GM18951 (cell line): Measurements from ENCODE around the gene CETN2.
"Not testable (repeated sequence)": the region's sequence is repeated elsewhere in the genome, so short reads cannot be mapped to it uniquely, and the experiment has no call there.

Experiments
- POLR2A ChIP-seq: IDR thresholded peaks from 4 replicates; pipeline ENCODE4 v1.6.1; 2011; ENCODE audit warnings: mild to moderate bottlenecking; ENCODE audit not compliant: insufficient read length, insufficient read depth; ENCODE audit errors: extremely low read depth
- in situ Hi-C: fragments of 300-500 bp; cut with MboI; formaldehyde crosslinking; loops from one replicate; pipeline ENCODE4 v1.12.0; 2022; ENCODE audit warnings: low sequenced_read_pairs, mixed read lengths, inconsistent platforms; ENCODE audit not compliant: unreplicated experiment

The CETN2 gene

DNA sequence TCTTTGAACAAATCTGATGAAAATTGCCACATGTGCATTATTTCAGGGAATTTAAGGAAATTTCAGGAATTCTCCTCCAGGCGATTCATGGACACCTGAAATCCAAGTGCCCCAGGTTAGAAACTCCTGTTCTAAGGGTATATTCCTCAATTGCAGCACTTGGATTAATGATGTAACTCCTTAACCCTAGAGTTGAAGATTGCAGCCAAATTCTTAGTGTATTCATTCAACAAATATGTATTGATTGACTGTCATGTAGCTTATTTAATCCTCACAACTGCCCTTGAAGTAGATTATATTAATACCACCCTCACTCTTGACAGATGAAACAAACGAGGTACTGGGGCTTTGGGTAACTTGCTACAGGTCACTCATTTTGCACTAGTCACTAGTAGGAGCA lies 11.3 kb downstream of the CETN2 start:
- in situ Hi-C loops, result no loop called here
- no peak for TF ChIP-seq POLR2A

DNA sequence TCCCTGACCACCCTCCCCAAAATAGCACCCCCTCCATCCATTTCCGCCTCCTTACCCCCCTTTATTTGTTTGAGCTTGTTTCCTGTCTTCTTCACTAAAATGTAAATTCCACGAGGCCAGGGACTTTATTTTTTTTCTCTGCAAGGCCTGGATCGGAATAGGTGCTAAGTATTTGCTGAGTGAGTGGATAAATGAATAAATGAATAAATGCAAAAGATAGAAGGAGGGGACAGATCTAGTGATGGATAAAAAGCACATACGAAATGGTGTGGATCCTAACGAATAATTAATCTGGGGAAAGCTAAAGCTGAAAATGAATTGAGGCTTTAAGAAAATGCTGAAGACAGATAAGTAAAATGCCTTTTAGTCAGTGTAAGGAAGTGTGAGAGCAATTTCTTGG lies 12.2 kb downstream of the CETN2 start:
- no peak for TF ChIP-seq POLR2A
- in situ Hi-C loops, result no loop called here

DNA sequence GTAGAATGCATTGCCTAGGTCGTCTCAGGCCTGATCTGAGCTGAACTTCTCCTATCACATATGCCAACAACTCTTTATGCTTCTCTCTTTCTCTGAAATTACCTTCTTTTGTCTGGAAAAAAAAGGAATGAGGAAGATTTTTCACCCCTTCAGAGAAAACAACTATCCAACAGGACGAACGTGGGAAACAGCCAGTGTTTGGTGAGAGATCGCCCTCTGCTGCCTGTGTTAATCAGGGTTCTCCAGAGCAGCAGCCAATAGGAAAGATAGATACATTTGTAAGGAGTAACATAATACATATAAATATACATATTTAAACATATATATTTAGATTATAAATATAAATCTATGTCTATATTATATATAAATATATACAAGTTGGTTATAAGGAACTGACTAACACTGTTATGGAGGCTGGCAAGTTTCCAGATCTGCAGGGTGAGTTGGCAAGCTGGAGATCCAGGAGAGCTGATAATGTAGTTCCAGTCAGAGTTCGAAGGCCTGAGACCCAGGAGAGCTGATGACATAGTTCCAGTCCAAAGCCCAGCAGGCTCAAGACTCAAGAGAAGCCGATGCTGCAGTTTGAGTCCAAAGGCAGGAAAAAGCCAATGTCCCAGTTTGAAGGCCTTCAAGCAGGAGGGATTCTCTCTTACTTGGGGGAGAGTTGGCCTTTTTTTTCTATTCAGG lies 13.3 kb downstream of the CETN2 start:
- no peak for TF ChIP-seq POLR2A
- in situ Hi-C loops, result no loop called here

DNA sequence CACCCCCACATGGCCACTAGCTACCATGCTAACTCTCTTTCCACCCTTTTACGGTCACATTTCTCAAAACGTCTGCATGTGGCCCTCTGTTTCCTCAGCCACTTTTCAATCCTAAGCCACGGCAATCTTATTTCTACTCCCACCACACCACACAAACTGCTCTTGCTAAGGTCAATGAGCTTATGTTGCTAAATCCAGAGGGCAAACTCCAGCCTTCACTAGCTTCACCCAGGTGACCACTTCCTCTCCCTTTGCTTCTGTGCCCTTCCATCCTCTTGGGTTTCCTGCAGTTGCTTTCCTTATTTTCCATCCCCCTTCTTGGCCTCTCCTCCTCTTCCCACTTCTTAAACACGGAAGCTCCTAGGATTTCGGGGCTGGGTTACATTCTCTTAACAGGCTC lies 16.5 kb downstream of the CETN2 start:
- TF ChIP-seq POLR2A, result no peak
- in situ Hi-C loops, result no loop called here

DNA sequence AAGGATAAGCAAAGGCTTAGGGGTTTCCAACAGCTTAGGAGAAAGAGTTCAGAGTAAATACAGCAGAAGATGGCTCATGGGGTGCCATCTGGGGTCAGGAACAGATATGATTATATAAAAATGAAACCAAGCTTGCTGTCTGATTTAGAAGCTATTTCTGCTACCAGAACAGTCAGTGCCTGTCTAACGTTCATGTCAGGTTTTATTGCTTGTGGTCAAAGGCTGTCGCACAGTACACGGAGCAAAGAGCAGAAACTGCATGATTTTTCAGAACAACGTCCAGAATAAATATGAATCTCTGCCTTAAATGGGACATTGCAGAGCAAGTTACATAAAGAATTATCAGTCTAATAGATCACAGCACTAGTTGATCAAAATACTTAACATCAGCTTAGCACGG lies 17.4 kb downstream of the CETN2 start:
- in situ Hi-C loops, result no loop called here
- TF ChIP-seq POLR2A, result no peak

DNA sequence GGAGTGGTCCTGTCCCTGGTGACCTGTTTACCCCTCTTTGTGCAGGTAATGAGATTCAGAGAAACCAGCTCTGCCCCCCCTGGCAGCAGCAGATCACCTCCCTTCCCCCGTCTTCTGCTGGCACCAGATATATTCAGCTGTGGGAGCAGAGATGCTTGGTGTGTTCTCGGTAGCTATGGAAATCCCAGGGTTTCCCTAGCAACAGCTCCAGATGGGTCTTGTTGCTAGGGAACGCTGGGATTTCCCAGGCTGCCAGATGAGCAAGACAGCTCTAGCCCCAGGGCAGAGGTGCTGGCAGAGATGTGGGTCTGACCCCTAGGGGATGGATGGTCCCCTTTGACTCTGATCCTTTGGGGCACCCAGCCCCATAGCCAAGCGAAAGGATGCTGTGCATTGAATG lies 20.2 kb downstream of the CETN2 start:
- in situ Hi-C loops, result no loop called here
- TF ChIP-seq POLR2A, result no peak

DNA sequence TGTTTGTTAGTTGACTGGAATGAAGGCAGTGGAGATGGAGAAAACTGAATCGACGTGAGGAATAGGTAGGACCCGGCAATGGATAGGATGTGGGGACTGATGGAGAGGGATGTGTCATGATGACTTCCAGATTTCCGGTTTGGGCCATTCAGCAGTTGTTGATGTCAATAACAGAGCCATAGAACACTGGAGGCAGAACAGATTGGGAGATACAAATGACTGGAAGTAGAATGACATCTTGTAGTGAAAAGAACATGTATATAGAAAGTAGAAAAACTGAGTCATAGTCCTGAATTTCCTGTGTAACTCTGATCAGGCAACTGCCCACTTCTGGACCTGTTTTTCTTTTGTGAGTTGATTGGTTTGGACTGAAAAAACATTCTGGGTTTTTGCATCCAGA lies 24.5 kb downstream of the CETN2 start:
- in situ Hi-C loops, result no loop called here
- no peak for TF ChIP-seq POLR2A

DNA sequence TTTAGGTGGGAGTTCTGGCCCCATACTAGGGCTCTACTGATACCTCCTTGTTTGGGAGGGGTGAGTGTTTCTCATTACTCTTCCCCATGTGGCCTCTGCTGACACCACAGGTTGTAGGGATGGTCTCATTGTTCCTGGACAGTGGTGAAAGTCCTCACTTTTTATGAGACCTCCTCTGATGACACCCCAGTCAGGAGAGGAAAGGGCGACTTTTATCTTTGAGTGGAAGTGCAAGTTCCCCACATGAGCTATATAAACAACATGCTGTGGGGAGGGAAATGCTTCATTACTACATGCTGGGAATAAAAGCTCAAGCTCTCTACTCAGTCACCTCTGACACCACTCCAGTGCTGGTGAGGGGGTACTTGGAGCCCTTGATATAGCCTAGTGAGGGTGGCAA lies 31.6 kb downstream of the CETN2 start:
- no peak for TF ChIP-seq POLR2A
- in situ Hi-C loops, result no loop called here

DNA sequence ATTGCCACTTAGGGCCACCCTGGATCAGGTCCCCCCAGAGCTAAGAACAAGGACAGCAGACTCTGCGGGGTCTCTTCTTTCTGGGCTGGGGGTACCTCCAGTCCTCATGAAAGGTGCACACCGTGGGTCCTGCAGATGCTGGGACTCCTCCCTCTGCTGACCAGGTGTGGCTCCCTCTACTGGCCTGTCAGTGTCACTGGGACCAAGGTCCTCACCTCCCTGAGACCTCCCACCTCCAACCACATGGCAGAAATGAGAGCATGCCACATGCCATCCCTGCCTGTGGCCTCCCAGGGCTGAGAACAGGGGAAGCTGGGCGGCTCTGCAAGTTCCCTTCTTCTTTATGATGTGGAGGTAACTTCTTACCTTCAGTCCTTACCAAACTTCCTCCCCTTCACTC lies 43.5 kb downstream of the CETN2 start:
- in situ Hi-C loops, result not testable (repeated sequence)
